WERI-Rb-1 (cell line): ENCODE measurements around the gene BPIFB4.

ENCODE experiments used
- DNase-seq: peaks from one replicate; pipeline ENCODE4 v3.0.0-alpha.2; 2020
- H3K27ac ChIP-seq: fragments of 250-450 bp; sonication (Bioruptor Pico); 2 replicates; pipeline ENCODE4 v1.5.1; 2020; ENCODE audit warnings: mild to moderate bottlenecking, moderate library complexity
- H3K27me3 ChIP-seq: fragments of 250-450 bp; sonication (Bioruptor Pico); 2 replicates; pipeline ENCODE4 v1.5.1; 2021; ENCODE audit warnings: mild to moderate bottlenecking, low read depth, moderate library complexity; ENCODE audit not compliant: insufficient read depth, severe bottlenecking
- H3K36me3 ChIP-seq: fragments of 250-450 bp; sonication (Bioruptor Pico); 2 replicates; pipeline ENCODE4 v1.5.1; 2020; ENCODE audit warnings: mild to moderate bottlenecking, moderate library complexity
- H3K4me3 ChIP-seq: 2 replicates; pipeline ENCODE4 v1.5.1; 2011; ENCODE audit warnings: low read depth, mild to moderate bottlenecking, control low read depth, low read length
- H3K9me3 ChIP-seq: fragments of 250-450 bp; sonication (Bioruptor Pico); 2 replicates; pipeline ENCODE4 v1.5.1; 2021; ENCODE audit warnings: mild to moderate bottlenecking, moderate library complexity; ENCODE audit not compliant: severe bottlenecking
- TF ChIP-seq, protein P1 (sequence below): IDR thresholded peaks from 2 replicates; pipeline ENCODE4 v1.5.1; 2011; ENCODE audit warnings: low read depth, mild to moderate bottlenecking, control low read depth, inconsistent platforms, low read length

Gene BPIFB4

DNA sequence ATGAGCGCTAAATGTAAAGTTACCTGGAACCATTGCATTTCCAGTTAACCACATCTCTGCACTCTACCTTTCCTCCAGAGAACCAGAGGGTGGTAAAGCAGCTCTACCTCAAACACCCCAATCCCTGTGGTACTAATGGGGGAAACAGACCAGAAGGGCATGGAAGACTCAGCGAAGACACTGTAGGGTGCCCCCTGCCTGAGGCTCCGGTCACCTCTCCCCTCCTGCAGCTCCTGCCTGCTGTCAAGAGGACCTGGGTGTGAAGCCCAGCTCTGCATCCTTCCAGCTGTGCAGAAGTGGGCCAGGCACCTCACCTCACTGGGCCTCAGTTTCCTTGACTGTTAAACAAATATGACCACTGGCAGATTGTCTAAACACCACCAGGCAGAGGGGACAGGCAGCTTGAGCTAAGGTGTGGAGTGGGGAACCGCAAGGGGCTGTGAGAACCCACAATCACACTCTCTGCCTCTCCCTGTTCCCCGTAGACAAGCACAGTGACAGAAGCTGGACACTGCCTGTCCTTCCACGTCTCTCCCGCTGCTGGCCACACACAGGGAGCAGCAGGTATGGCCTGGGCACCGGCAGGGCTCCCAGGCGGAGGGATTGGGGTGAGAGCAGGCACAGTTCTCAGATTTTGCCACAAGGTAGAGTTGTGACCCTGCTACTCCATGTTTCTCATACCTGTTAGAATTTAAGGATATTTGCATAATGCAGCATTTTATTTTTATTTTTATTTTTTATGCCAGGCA, 79.4 kb downstream of the BPIFB4 start:
- no peak for DNase-seq
- no peaks in the 10 kb centered on the region for H3K27me3 ChIP-seq

DNA sequence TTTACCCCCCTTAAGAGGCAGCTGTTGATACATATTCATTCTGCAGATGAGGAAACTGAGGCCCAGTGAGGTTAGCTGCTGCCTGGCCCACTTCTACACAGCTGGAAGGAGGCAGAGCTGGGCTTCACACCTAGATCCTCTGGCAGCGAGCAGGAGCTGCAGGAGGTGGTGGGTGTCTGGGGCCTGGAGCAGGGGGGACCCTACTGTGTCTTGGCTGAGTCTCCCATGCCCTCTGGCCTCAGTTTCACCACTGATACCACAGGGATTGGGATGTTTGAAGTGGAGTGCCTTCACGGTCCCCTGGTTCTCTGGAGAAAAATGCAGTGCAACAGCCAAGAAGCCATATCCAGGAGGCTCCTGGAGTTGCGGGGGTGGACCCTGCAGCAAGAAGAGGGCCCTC, 80.3 kb downstream of the BPIFB4 start:
- H3K36me3 ChIP-seq, result no peaks in the 10 kb centered on the region
- H3K4me3 ChIP-seq, result no peak overlapping the region
- TF ChIP-seq, protein P1, sequence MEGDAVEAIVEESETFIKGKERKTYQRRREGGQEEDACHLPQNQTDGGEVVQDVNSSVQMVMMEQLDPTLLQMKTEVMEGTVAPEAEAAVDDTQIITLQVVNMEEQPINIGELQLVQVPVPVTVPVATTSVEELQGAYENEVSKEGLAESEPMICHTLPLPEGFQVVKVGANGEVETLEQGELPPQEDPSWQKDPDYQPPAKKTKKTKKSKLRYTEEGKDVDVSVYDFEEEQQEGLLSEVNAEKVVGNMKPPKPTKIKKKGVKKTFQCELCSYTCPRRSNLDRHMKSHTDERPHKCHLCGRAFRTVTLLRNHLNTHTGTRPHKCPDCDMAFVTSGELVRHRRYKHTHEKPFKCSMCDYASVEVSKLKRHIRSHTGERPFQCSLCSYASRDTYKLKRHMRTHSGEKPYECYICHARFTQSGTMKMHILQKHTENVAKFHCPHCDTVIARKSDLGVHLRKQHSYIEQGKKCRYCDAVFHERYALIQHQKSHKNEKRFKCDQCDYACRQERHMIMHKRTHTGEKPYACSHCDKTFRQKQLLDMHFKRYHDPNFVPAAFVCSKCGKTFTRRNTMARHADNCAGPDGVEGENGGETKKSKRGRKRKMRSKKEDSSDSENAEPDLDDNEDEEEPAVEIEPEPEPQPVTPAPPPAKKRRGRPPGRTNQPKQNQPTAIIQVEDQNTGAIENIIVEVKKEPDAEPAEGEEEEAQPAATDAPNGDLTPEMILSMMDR, result no peak
- DNase-seq, result no peak
- H3K9me3 ChIP-seq, result no peaks in the 10 kb centered on the region
- no peak overlapping the region for H3K27ac ChIP-seq
- H3K27me3 ChIP-seq, result no peaks in the 10 kb centered on the region

More for the DNA sequence above, 79.4 kb downstream of the BPIFB4 start:
- no peak overlapping the region for H3K4me3 ChIP-seq
- H3K27ac ChIP-seq, result no peak overlapping the region
- TF ChIP-seq, protein P1, result no peak
- no peaks in the 10 kb centered on the region for H3K9me3 ChIP-seq
- no peaks in the 10 kb centered on the region for H3K36me3 ChIP-seq

DNA sequence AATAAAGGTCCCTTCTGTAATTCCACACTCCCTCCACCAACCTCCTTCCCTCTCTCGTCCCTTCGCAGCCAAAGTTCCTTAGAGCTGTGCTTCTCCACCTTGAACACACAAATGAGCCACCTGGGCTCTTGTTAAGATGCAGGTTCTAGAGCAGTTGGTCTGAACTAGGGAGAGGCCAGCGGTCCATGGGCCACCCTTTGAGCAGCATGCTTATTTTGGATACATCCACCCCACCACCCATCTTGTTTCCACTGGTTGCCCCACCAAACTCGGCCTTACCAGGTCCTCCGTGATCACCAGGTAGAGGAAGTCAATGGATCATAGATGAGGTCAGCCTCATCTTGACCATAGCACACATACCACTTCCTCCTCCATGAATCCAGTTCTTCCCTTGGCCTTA, 81.2 kb downstream of the BPIFB4 start:
- DNase-seq, result no peak
- no peak overlapping the region for H3K27ac ChIP-seq
- no peaks in the 10 kb centered on the region for H3K36me3 ChIP-seq
- H3K4me3 ChIP-seq, result no peak overlapping the region
- H3K27me3 ChIP-seq, result no peaks in the 10 kb centered on the region
- H3K9me3 ChIP-seq, result no peaks in the 10 kb centered on the region
- TF ChIP-seq, protein P1, result no peak
